ENCODE data around the gene SEZ6L2. TPM values are rescaled to one million over a fixed set of nuclear protein-coding genes. Genes with fewer than 3 reads are reported as not detected.

SEZ6L2 gene
- total RNA-seq, 3 donors from 2014 or later = 0.16 to 7.2 (median 5.0) TPM

- Histone ChIP-seq H3K9me3 (no peaks in the 10 kb centered on the region), H3K4me3 (no peak overlapping the region), H3K36me3 (no peaks in the 10 kb centered on the region), H3K4me1 (peaks cover 0 to 10% of the 10 kb centered on the region in 2 donors), H3K27me3 (no peaks in the 10 kb centered on the region), H3K27ac (no peak overlapping the region)
- no peak for TF ChIP-seq CTCF (IDR thresholded peaks at IDR 0.05)
- no peak for TF ChIP-seq POLR2A (IDR thresholded peaks at IDR 0.05)
- no peak for TF ChIP-seq POLR2AphosphoS5 (IDR thresholded peaks at IDR 0.05)
- intact Hi-C loops (cut with DNase I; ENCODE audit: low total_unique reads) = no loop called here
- peak in 1 of 2 donors; percentile 41 for DNase-seq (ENCODE audit: low spot score in 2 of 2)
Observed at GRCh38 chr16:29922986-29923501, 23.7 kb upstream of the SEZ6L2 start.

- Histone ChIP-seq H3K9me3 (no peaks in the 10 kb centered on the region), H3K36me3 (no peaks in the 10 kb centered on the region), H3K27me3 (no peaks in the 10 kb centered on the region), H3K4me3 (no peak overlapping the region), H3K27ac (no peak overlapping the region), H3K4me1 (peaks cover 0 to 6% of the 10 kb centered on the region in 2 donors)
- DNase-seq (ENCODE audit: low spot score in 2 of 2) = peak in 1 of 2 donors; percentile 10
- intact Hi-C loops (cut with DNase I; ENCODE audit: low total_unique reads) = no loop called here
- TF ChIP-seq POLR2AphosphoS5 (IDR thresholded peaks at IDR 0.05) = no peak
- TF ChIP-seq POLR2A (IDR thresholded peaks at IDR 0.05) = no peak
- no peak for TF ChIP-seq CTCF (IDR thresholded peaks at IDR 0.05)
Observed at GRCh38 chr16:29922326-29922725, 23.0 kb upstream of the SEZ6L2 start.

GRCh38 chr16:29921034-29921385 is 21.7 kb upstream of the SEZ6L2 start:
- Histone ChIP-seq H3K36me3 (no peaks in the 10 kb centered on the region), H3K4me3 (no peak overlapping the region), H3K9me3 (no peaks in the 10 kb centered on the region), H3K27me3 (no peaks in the 10 kb centered on the region), H3K4me1 (no peaks in the 10 kb centered on the region), H3K27ac (no peak overlapping the region)
- TF ChIP-seq CTCF (IDR thresholded peaks at IDR 0.05) (no peak), POLR2AphosphoS5 (IDR thresholded peaks at IDR 0.05) (no peak), POLR2A (IDR thresholded peaks at IDR 0.05) (no peak)
- intact Hi-C loops (cut with DNase I; ENCODE audit: low total_unique reads) = no loop called here
- no peak for DNase-seq (ENCODE audit: low spot score in 2 of 2)

GRCh38 chr16:29920288-29921033 is 21.1 kb upstream of the SEZ6L2 start:
- H3K27me3 ChIP-seq = no peaks in the 10 kb centered on the region
- DNase-seq (ENCODE audit: low spot score in 2 of 2) = no peak
- no peaks in the 10 kb centered on the region for H3K36me3 ChIP-seq
- H3K4me3 ChIP-seq = no peak overlapping the region
- TF ChIP-seq CTCF (IDR thresholded peaks at IDR 0.05) (no peak), POLR2AphosphoS5 (IDR thresholded peaks at IDR 0.05) (no peak), POLR2A (IDR thresholded peaks at IDR 0.05) (no peak)
- no peak overlapping the region for H3K27ac ChIP-seq
- H3K9me3 ChIP-seq = no peaks in the 10 kb centered on the region
- intact Hi-C loops (cut with DNase I; ENCODE audit: low total_unique reads) = no loop called here
- no peaks in the 10 kb centered on the region for H3K4me1 ChIP-seq

- Histone ChIP-seq H3K27me3 (no peaks in the 10 kb centered on the region), H3K4me1 (no peaks in the 10 kb centered on the region), H3K27ac (no peak overlapping the region), H3K9me3 (no peaks in the 10 kb centered on the region), H3K36me3 (no peaks in the 10 kb centered on the region), H3K4me3 (no peak overlapping the region)
- TF ChIP-seq CTCF (IDR thresholded peaks at IDR 0.05) = no peak
- TF ChIP-seq POLR2A (IDR thresholded peaks at IDR 0.05) = no peak
- TF ChIP-seq POLR2AphosphoS5 (IDR thresholded peaks at IDR 0.05) = no peak
- intact Hi-C loops (cut with DNase I; ENCODE audit: low total_unique reads) = no loop called here
- DNase-seq (ENCODE audit: low spot score in 2 of 2) = no peak
Observed at GRCh38 chr16:29916979-29917378, 17.6 kb upstream of the SEZ6L2 start.

All from breast epithelium (tissue), 4 donors.